SU-DHL-6 (cell line): ENCODE measurements around the gene ST3GAL4.

Experiments
- EZH2phosphoT487 ChIP-seq: fragments of 200-600 bp; sonication (generic), shearing (Covaris generic); conservative IDR thresholded peaks from 2 replicates; pipeline ENCODE4 v1.6.1; 2018; ENCODE audit warnings: mild to moderate bottlenecking, antibody characterized with exemption, low read length, moderate library complexity, mixed read lengths
- TF ChIP-seq, protein P1 (sequence below): fragments of 200-600 bp; sonication (generic); IDR thresholded peaks from one replicate; pipeline ENCODE4 v1.5.1; 2017; ENCODE audit warnings: antibody characterized with exemption, mild to moderate bottlenecking, low read length, moderate library complexity; ENCODE audit not compliant: insufficient read depth, poor library complexity, severe bottlenecking

DNA sequence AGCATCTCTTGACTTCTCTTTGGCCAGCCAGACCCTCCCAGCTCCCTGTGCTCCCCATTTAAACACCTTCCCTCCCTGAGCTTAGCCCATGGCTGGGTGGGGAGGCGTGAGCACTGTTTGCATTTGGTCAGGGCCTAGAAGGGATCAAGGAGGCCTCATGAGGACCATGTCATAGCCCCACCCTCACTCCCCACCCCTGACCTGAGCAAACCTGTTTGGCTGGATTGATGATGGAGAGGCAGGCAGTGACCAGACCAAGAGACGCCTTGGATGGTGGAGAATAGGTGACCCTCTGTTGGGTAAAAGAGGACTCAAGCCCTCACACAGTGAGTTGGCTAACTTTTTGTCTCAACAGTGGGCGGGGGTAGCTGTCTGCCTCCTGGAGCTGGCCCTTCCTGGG lies 49.9 kb downstream of the ST3GAL4 start:
- TF ChIP-seq EZH2phosphoT487 = no peak
- TF ChIP-seq, protein P1, sequence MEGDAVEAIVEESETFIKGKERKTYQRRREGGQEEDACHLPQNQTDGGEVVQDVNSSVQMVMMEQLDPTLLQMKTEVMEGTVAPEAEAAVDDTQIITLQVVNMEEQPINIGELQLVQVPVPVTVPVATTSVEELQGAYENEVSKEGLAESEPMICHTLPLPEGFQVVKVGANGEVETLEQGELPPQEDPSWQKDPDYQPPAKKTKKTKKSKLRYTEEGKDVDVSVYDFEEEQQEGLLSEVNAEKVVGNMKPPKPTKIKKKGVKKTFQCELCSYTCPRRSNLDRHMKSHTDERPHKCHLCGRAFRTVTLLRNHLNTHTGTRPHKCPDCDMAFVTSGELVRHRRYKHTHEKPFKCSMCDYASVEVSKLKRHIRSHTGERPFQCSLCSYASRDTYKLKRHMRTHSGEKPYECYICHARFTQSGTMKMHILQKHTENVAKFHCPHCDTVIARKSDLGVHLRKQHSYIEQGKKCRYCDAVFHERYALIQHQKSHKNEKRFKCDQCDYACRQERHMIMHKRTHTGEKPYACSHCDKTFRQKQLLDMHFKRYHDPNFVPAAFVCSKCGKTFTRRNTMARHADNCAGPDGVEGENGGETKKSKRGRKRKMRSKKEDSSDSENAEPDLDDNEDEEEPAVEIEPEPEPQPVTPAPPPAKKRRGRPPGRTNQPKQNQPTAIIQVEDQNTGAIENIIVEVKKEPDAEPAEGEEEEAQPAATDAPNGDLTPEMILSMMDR = no peak
